ENCODE data around the gene HHIPL1. TPM values are rescaled to one million over a fixed set of nuclear protein-coding genes. Genes with fewer than 3 reads are reported as not detected.

The HHIPL1 gene
- total and polyA plus RNA-seq, 10 donors = 0.43 to 4.2 (median 2.7) TPM

DNA sequence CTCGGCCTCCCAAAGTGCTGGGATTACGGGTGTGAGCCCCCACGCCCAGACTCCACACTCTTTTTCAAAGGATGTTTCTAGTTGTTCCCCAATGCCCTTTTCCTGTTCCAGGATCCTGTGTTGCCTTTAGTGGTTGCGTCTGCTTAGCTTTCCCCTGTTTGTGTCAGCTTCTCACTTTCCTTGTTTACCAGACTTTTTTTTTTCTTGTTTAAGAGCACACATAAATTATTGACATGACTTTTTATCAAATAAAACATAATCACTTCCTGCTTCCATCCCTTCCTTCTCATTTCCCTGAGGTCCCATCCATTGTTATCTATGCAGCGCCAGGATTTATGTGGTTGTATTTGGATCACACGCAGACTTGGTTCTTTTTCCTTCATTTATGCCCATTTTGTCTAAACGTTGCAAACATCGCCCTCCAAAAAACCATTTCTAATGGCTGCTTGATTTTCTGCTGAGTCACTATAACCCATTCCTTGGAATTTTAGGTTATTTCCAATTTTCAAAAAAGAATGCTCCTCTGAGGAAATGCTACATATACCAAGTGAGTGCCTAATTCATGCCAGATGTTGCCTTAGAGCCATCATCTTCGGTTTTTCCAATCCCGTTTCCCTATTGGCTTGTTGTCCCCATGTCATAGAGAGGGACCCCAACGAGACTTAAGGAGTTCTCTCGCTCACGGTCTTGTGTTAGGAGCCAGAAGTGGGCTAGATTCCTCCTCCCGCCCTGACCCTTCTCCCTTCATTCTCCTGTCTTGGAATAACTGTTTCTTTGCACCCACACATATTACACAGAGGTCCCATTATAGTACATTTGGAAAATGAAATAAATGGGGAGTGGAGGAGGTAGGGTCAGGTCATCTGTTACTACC, 25.7 kb downstream of the HHIPL1 start:
- Histone ChIP-seq H3K4me1 (peaks cover 0 to 9% (median 0%) of the 10 kb centered on the region in 6 donors), H3K4me3 (no peak overlapping the region), H3K27ac (peak overlapping the region in 2 of 8 donors; percentile 5 to 29), H3K27me3 (replicated peaks in 1 of 7) (peaks cover 0 to 17% (median 4%) of the 10 kb centered on the region in 7 donors), H3K36me3 (no peaks in the 10 kb centered on the region), H3K9me3 (no peaks in the 10 kb centered on the region)
- intact Hi-C loops (cut with DNase I; ENCODE audit: low total_unique reads) = no loop called here
- TF ChIP-seq POLR2AphosphoS5 (IDR thresholded peaks at IDR 0.05) (no peak), POLR2A (IDR thresholded peaks at IDR 0.05) (no peak)
- TF ChIP-seq, protein P1, sequence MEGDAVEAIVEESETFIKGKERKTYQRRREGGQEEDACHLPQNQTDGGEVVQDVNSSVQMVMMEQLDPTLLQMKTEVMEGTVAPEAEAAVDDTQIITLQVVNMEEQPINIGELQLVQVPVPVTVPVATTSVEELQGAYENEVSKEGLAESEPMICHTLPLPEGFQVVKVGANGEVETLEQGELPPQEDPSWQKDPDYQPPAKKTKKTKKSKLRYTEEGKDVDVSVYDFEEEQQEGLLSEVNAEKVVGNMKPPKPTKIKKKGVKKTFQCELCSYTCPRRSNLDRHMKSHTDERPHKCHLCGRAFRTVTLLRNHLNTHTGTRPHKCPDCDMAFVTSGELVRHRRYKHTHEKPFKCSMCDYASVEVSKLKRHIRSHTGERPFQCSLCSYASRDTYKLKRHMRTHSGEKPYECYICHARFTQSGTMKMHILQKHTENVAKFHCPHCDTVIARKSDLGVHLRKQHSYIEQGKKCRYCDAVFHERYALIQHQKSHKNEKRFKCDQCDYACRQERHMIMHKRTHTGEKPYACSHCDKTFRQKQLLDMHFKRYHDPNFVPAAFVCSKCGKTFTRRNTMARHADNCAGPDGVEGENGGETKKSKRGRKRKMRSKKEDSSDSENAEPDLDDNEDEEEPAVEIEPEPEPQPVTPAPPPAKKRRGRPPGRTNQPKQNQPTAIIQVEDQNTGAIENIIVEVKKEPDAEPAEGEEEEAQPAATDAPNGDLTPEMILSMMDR (IDR thresholded peaks at IDR 0.05 in 8 of 11, conservative IDR thresholded peaks at IDR 0.05 in 3 of 11) = no peak
- 76 to 85% (median 78%) methylated on average over 14 of the region's 14 CpGs for WGBS, 5 donors
- no peak for DNase-seq

- DNase-seq = peak; percentile 40
- Histone ChIP-seq H3K27ac (peak overlapping the region in 3 of 8 donors; percentile 23 to 48 (median 29)), H3K4me3 (no peak overlapping the region), H3K27me3 (replicated peaks in 1 of 7) (peaks cover 0 to 27% (median 7%) of the 10 kb centered on the region in 7 donors), H3K9me3 (no peaks in the 10 kb centered on the region), H3K36me3 (no peaks in the 10 kb centered on the region), H3K4me1 (peaks cover 0 to 9% (median 0%) of the 10 kb centered on the region in 6 donors)
- intact Hi-C loops (cut with DNase I; ENCODE audit: low total_unique reads) = no loop called here
- TF ChIP-seq POLR2AphosphoS5 (IDR thresholded peaks at IDR 0.05) (no peak), POLR2A (IDR thresholded peaks at IDR 0.05) (no peak)
- TF ChIP-seq, protein P1 (IDR thresholded peaks at IDR 0.05 in 8 of 11, conservative IDR thresholded peaks at IDR 0.05 in 3 of 11) = no peak
- 73 to 80% (median 75%) methylated on average over 20 of the region's 20 CpGs for WGBS, 5 donors
These were observed 26.6 kb downstream of the HHIPL1 start for GRCh38 chr14:99671235-99672224.

DNA sequence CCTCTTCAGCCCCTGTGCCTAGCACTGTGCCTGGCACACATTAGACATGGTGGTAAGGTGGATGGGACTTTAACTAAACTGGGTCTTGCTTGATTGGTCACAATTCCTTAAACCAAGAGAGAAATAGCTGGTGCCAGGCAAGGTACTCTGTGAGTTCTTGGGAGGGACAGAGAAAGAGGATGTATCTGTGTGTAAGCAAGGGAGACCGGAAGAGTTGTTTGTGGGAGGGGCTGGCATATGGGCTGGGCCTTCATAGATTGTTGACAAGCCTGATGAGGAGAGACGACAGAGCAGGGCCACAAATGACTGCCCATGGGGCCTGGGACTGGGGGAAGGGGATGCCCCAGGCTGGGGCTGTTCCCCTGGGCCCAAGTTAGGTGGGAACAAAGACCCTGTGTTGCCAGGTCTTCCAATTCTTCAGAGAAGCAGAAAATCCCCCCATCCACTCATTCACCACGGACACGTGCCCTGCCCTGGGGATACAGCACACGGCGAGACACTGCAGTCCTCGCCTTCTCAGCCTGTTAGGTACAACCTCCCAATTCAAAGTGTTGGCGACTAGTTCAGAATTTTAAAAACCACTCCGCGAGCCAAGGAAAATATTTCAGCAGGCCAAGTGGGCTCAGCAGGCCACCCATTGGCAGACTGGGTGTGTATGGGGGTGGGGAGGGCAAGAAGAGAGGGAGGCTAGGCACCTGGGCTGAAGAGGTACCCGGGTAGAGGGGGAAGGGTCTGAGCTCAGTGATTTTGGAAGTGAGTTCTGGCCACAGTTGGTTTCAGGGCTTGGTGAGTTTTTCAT, 27.8 kb downstream of the HHIPL1 start:
- H3K9me3 ChIP-seq = peaks cover 0 to 8% (median 5%) of the 10 kb centered on the region in 8 donors
- intact Hi-C loops (cut with DNase I; ENCODE audit: low total_unique reads) = no loop called here
- peak overlapping the region in 4 of 8 donors; percentile 14 to 48 (median 36) for H3K27ac ChIP-seq
- DNase-seq = peak; percentile 68
- no peaks in the 10 kb centered on the region for H3K36me3 ChIP-seq
- peaks cover 0 to 27% (median 7%) of the 10 kb centered on the region in 7 donors for H3K27me3 ChIP-seq (replicated peaks in 1 of 7)
- TF ChIP-seq POLR2A (IDR thresholded peaks at IDR 0.05) (no peak), POLR2AphosphoS5 (IDR thresholded peaks at IDR 0.05) (no peak)
- TF ChIP-seq, protein P1 (IDR thresholded peaks at IDR 0.05 in 8 of 11, conservative IDR thresholded peaks at IDR 0.05 in 3 of 11) = no peak
- H3K4me1 ChIP-seq = peaks cover 0 to 9% (median 0%) of the 10 kb centered on the region in 6 donors
- whole genome bisulfite sequencing, 5 donors = 75 to 79% (median 76%) methylated on average over 11 of the region's 11 CpGs
- no peak overlapping the region for H3K4me3 ChIP-seq

Measured in spleen (tissue), 11 donors.